Middle frontal gyrus (tissue), 1 donor: ENCODE results near the gene NOS1.
A peak's percentile ranks its signal among the peaks of the same experiment; 100 is the strongest.
"Not testable (repeated sequence)": the region's sequence is repeated elsewhere in the genome, so short reads cannot be mapped to it uniquely, and the experiment has no call there.

ENCODE experiments used
- DNase-seq: peaks from one replicate; pipeline ENCODE4 v3.0.0-alpha.2; 2015; ENCODE audit warnings: low spot score; ENCODE audit errors: extremely low spot score

Gene NOS1

GRCh38 chr12:117361347-117361751, at the start of gene NOS1:
Gene NOS1, minus strand, starts transcription at chr12:117361626. Its CDS starts 30,557 bp downstream, at chr12:117331069.
- no peak for DNase-seq

DNA sequence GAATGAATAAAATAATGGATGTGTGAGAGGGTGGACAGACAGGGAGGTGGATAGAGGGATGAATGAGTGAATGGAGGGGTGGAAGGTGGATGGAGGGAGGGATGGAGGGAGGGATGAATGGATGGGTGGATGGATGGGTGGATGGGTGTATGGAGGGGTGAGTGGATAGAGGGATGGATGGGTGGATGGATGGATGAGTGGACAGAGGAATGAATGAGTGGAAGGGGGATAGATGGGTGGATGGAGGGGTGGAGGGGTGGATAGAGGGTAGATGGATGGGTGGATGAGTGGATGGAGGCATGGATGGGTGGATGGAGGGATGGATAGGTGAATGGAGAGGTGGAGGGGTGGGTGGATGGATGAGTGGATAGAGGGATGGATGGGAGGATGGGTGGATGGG, 47.9 kb upstream of the NOS1 start:
- no peak for DNase-seq

DNA sequence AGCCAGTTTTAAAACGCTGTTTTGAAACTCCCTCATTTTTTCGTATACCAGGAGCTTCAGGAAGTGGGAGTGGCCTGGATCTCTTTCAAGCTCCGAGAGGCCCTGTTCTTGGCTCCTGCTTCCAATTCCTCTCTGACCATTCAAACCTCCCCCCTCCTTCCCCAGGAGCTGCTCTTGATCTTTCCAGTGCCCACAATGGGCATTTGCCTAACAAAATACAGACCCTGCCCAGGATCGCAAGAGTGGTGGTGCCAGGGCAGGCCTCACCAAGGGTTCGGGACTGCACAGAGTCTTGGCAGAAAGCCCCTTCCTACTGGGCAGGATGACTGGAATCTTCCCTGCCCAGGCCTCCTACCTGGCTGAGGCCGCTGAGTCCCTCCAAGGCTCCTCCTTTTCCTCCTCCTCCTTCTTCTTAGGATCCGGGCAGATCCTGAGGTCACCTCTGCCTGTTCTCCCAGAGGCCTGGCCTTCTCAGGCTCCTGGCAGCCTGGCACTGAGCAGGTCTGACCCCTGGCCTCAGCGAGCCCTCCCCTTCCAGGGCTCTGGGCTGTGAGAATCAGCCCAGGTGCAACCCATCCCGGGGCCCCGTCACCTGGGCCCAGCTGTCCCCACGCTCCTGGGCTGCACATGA, 46.9 kb upstream of the NOS1 start:
- no peak for DNase-seq

GRCh38 chr12:117404940-117405339, 43.5 kb upstream of the NOS1 start:
- DNase-seq: no peak

DNA sequence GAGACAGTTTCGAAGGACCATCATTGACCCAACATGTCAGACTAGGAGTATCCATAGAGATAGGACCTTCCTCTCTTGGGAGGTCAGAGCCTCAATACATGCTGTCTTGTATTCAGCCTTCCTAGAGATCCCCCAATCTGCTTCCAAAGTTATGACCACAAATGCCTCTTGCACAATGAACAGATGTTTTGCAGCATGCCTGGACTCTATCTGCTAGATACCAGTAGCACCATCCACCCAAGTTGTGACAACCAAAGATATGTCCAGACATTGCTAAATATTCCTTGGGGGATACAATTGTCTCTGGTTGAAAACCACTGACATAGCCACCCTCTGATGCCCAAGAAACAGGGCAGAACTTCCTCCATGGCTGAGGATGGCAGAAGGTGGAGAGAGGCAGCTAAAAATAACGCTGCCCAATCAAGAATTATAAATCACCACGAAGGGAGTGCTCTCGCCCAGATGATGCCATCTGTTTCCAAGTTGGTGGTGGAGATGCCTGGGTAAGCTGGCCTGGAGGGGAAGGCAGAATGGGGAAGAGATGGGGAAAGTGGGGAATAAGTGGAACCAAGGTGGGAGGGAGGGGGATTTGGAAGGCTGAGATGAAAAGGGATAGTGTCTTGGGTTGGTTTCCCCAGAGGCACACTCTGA, 42.9 kb upstream of the NOS1 start:
- no peak for DNase-seq

- no peak for DNase-seq
Measured at GRCh38 chr12:117403586-117404139, 42.2 kb upstream of the NOS1 start.

DNA sequence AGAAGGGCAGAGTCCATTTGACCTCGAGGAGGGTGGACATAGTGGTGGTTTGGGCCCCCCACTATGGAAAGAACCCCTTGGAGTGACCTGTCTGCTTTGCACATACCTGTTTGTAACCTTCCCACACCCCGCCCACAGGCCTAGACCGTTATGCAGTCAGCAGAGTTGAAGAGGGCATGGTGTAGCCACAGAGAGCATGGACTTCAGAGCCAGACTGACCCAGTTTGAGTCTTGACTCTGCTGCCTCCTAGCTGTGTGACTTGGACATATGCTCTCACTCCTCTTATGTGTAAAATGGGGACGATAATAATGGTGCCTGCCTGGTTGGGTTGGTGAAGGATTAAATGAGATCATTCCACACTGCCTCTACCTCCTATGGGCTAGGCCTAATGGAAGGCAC, 40.9 kb upstream of the NOS1 start:
- DNase-seq: no peak

- no peak for DNase-seq
Measured at GRCh38 chr12:117400912-117401311, 39.5 kb upstream of the NOS1 start.

DNA sequence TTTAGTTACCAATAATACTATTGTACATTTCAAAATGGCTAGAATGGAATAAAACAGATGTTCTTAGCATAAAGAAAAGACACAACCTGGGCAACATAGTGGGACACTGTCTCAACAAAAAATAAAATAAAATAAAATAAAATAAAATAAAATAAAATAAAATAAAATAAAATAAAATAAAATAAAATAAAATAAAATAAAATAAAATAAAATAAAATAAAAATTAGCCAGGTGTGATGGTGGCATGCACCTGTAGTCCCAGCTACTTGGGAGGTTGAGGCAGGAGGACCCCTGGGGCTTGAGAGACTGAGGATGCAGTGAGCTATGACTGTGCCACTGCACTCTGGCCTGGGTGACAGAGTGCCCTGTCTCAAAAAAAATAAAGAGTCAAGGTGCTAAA, 37.1 kb upstream of the NOS1 start:
- not testable (repeated sequence) for DNase-seq

DNA sequence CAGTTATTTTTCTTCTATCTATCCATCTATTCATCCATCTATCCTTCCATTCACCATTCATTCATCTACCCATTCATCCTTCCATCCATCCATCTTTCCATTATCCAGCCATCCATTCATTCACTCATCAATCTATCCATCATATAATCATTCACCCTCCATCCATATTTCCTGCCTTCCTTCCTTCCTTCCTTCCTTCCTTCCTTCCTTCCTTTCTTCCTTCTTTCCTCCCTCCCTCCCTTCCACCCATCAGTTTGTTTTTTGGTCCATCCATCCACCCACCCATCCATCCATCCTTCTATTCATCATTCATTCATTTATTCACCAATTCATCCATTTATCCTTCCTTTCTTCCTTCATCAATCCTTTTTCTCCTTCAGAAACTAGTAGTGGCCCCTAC, 34.3 kb upstream of the NOS1 start:
- DNase-seq: no peak

DNA sequence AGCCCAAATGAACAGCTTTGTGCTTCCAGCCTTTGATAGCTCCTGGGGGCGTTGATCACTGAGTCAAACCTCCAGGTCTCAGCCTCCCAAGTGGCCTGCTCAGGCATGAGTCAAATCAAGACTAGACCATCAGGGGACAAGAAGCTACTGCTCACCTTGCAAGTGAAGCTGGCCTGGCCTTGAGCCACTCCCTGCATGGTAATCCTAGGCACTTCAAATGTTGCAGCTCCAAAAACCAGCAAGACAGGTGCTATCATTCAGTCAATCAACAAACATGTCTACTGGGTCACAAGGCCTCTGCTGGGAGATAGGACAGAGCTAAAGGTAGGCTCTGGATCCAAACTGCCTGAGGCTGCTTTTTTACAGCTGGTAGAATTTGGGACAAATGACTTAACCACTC, 33.1 kb upstream of the NOS1 start:
- DNase-seq: no peak

- DNase-seq: no peak
Measured at GRCh38 chr12:117393656-117394055, 32.2 kb upstream of the NOS1 start.

DNA sequence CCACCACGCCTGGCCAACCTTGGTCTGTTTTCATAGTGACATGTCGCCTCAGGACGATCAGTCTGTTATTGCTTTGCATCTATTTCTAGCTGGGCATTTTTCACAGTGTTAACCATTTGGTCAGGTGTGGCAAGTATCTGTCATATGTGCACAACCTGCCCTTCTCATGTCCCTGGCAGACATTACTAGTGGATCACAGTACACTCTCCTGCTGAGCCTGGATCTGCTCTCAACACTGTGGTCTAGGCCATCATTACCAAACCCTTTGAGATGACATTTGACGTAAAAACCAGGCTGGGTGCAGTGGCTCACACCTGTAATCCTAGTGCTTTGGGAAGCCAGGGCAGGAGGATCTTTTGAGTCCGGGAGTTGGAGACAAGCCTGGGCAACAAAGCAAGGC, 29.4 kb upstream of the NOS1 start:
- no peak for DNase-seq

GRCh38 chr12:117388951-117389446, 27.6 kb upstream of the NOS1 start:
- DNase-seq: no peak

DNA sequence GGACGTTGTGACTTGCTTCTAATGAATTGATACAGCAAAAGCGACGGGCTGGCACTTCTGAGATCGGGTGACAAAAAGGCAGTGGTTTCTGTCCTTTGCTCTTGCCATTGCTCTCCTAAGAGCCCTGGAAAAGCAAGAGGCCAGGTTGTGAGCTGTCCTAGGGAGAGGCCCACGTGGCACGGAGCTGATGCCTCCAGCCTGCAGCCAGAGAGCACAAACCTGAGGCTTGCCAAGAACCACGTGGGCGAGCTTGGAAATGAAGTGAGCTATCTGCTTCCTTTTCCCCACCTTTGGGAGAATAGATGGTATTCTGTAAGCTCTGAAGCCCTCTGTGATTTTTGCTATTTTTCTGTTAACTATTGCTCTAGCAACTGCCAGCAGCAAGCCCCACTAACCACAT, 26.4 kb upstream of the NOS1 start:
- no peak for DNase-seq

DNA sequence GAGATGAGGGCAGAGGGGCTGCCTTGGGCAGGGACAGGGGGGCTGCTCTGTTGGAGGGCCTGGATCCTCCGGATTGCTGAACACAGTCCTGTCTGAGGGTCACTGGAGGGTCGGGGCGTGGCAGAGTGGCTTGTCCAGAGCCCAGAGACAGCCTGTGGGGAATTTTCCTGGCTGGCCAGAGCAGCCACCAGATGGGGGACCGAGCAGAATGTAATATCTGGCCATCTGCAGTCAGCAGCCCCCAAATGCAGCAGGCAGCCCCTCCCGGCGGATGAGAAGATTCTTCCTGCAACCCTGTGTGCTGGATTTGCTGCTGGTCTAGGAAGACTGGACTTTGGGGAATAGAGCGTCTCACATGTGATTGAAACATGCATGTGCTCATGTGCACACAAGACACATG, 23.3 kb upstream of the NOS1 start:
- no peak for DNase-seq

DNA sequence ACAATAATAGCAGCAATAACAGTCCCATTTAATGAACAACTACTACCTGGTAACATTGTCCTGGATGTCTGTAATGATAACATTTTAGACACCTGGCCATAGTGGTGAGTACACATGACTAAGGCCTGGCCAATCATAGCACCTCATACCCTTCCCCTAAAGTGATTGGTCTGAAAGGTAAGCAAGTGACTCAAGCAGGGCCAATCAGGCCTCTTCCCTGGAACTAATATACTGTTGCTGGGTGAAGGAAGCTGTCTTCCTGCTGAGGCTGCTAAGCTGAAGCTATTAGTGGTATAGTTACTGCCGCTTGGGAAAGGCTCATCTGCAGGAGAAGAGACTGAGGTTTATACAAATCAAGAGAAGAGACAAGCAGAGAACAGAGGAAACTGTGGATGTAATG, 18.7 kb upstream of the NOS1 start:
- no peak for DNase-seq

- no peak for DNase-seq
Measured at GRCh38 chr12:117377758-117378157, 16.3 kb upstream of the NOS1 start.

DNA sequence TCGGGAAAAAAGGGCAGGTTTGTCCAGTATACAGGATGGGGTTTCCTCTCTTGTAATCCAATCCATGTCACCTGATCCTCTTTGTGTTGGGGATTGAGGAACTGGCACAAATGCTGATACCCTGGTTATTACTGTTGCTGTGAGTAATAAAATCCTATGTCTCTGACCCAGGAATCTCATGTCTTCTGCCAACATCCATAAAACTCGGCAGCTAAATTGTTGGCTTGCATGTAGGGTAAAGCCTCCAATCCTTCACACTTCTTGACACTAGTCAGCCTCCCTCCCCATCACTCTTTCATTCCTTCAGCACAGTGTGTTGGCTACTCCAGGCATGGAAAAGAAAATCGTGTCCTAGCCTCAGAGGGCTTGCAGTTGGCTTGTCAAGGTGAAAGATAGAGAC, 9.2 kb upstream of the NOS1 start:
- no peak for DNase-seq

GRCh38 chr12:117370000-117370399, 8.6 kb upstream of the NOS1 start:
- DNase-seq: not testable (repeated sequence)

DNA sequence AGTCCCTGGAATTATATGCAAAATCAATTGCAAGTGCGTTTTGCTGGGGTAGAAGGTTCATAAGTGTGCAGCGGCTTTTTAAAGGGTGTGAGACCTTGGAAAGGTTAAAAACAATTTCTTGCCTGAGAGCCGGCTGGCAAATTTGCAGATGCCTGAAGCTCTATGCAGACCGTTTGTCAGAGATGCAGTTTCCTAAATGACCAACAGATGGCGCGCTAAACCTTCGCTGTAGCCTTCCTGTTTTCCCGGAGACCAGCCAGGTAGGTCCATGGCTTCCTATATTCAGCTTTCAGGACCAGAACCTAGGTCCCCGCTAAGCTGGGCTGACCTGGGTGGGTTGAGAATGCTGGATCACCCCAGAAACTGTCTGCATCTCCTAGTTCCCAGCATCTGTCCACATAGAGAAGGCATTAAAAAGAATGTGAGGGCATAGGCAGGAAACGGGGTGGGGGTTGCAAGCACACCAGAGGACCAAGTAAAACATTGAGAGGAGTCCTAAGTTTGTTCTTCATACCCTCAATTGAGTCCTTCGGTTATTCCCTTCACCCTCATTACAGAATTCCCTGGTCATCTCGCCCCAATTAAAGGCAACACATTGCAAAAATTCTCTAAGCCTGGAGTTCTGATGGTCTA, 5.7 kb upstream of the NOS1 start:
- peak; percentile 78 for DNase-seq

- DNase-seq: no peak
Measured at GRCh38 chr12:117365049-117365616, 3.7 kb upstream of the NOS1 start.
